GM12872 (cell line): ENCODE results near the gene YIPF3.
A peak's percentile ranks its signal among the peaks of the same experiment; 100 is the strongest.

Experiments used
- CTCF ChIP-seq: IDR thresholded peaks from 3 replicates; pipeline ENCODE4 v1.5.1; 2011; ENCODE audit warnings: low read depth, mild to moderate bottlenecking, low read length, moderate library complexity; ENCODE audit not compliant: insufficient read depth

YIPF3 gene

GRCh38 chr6:43506667-43507471 lies 9.9 kb downstream of the YIPF3 start:
- TF ChIP-seq CTCF, result peak; percentile 99

GRCh38 chr6:43506171-43506570 lies 10.6 kb downstream of the YIPF3 start:
- TF ChIP-seq CTCF, result no peak

- TF ChIP-seq CTCF, result no peak
These were observed 11.0 kb downstream of the YIPF3 start for GRCh38 chr6:43505718-43506117.

GRCh38 chr6:43504756-43505593 lies 11.8 kb downstream of the YIPF3 start:
- TF ChIP-seq CTCF, result no peak

- TF ChIP-seq CTCF, result no peak
These were observed 13.3 kb downstream of the YIPF3 start for GRCh38 chr6:43503443-43503842.

GRCh38 chr6:43502666-43503065 lies 14.1 kb downstream of the YIPF3 start:
- no peak for TF ChIP-seq CTCF

- no peak for TF ChIP-seq CTCF
These were observed 15.8 kb downstream of the YIPF3 start for GRCh38 chr6:43500921-43501320.
